Mesothelial cell of epicardium (in vitro differentiated cells): ENCODE data around the gene HLA-DRA. TPM values are rescaled to one million over a fixed set of nuclear protein-coding genes. Genes with fewer than 3 reads are reported as not detected.

Experiments used
- DNase-seq, 2 experiments: peaks; one replicate each; pipeline ENCODE4 v3.0.0; 2021; ENCODE audit warnings: low spot score in 2 of 2; ENCODE audit not compliant: unreplicated experiment in 2 of 2
- H3K27ac Mint-ChIP-seq: 2 replicates; pipeline ENCODE4 v1.8.0; 2021; ENCODE audit warnings: mixed read lengths
- H3K27me3 Mint-ChIP-seq: 2 replicates; pipeline ENCODE4 v1.8.0; 2021; ENCODE audit warnings: low read depth, mixed read lengths
- H3K36me3 Mint-ChIP-seq: 2 replicates; pipeline ENCODE4 v1.8.0; 2021; ENCODE audit warnings: mixed read lengths
- H3K4me1 Mint-ChIP-seq: 2 replicates; pipeline ENCODE4 v1.8.0; 2021; ENCODE audit warnings: mixed read lengths
- H3K4me3 Mint-ChIP-seq: 2 replicates; pipeline ENCODE4 v1.8.0; 2021; ENCODE audit warnings: mild to moderate bottlenecking, moderate library complexity, mixed read lengths
- H3K9me3 Mint-ChIP-seq: 2 replicates; pipeline ENCODE4 v1.8.0; 2021; ENCODE audit warnings: mixed read lengths
- total RNA-seq: library from RNA; stranded (reverse); gene quantifications from 3 replicates; pipeline ENCODE4 v1.2.1, GENCODE V29; 2021
- TF ChIP-seq, protein P1 (sequence below): fragments of 200-600 bp; sonication (generic); IDR thresholded peaks from one replicate; pipeline ENCODE4 v1.5.0; 2021; ENCODE audit warnings: antibody characterized with exemption; ENCODE audit not compliant: unreplicated experiment

Gene HLA-DRA
- total RNA-seq, 1 donor from 2014 or later: not detected

DNA sequence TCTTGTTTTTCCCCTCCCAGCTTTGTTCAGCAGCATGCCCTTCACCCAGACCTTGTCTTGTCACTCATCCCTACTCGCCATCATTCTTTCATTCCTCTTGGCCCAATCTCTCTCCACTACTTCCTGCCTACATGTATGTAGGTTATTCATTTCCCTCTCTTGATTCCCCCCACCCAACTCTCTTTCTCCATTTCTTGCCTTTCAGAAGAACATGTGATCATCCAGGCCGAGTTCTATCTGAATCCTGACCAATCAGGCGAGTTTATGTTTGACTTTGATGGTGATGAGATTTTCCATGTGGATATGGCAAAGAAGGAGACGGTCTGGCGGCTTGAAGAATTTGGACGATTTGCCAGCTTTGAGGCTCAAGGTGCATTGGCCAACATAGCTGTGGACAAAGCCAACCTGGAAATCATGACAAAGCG, 2.6 kb downstream of the HLA-DRA start:
- Mint-ChIP-seq H3K27ac (no peak overlapping the region), H3K9me3 (no peaks in the 10 kb centered on the region), H3K4me1 (no peaks in the 10 kb centered on the region), H3K4me3 (no peak overlapping the region), H3K36me3 (no peaks in the 10 kb centered on the region), H3K27me3 (peaks cover 28% of the 10 kb centered on the region)
- TF ChIP-seq, protein P1, sequence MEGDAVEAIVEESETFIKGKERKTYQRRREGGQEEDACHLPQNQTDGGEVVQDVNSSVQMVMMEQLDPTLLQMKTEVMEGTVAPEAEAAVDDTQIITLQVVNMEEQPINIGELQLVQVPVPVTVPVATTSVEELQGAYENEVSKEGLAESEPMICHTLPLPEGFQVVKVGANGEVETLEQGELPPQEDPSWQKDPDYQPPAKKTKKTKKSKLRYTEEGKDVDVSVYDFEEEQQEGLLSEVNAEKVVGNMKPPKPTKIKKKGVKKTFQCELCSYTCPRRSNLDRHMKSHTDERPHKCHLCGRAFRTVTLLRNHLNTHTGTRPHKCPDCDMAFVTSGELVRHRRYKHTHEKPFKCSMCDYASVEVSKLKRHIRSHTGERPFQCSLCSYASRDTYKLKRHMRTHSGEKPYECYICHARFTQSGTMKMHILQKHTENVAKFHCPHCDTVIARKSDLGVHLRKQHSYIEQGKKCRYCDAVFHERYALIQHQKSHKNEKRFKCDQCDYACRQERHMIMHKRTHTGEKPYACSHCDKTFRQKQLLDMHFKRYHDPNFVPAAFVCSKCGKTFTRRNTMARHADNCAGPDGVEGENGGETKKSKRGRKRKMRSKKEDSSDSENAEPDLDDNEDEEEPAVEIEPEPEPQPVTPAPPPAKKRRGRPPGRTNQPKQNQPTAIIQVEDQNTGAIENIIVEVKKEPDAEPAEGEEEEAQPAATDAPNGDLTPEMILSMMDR: no peak
- DNase-seq: no peak

DNA sequence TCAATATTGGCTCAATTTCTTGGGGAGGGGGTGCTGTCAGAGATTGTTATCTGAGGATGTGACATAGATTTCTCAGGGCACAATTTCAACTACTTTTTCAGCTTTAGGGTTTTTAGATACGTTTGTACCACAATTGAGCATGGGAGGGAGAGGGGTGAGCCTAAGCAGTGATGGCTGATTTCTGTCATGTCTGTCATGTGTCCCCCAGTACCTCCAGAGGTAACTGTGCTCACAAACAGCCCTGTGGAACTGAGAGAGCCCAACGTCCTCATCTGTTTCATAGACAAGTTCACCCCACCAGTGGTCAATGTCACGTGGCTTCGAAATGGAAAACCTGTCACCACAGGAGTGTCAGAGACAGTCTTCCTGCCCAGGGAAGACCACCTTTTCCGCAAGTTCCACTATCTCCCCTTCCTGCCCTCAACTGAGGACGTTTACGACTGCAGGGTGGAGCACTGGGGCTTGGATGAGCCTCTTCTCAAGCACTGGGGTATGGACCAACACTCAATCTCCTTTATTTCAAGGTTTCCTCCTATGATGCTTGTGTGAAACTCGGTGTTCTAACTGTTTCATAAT, 3.4 kb downstream of the HLA-DRA start:
- TF ChIP-seq, protein P1: no peak
- Mint-ChIP-seq H3K27ac (no peak overlapping the region), H3K9me3 (no peaks in the 10 kb centered on the region), H3K27me3 (peaks cover 28% of the 10 kb centered on the region), H3K4me1 (no peaks in the 10 kb centered on the region), H3K4me3 (no peak overlapping the region), H3K36me3 (no peaks in the 10 kb centered on the region)
- DNase-seq: no peak

DNA sequence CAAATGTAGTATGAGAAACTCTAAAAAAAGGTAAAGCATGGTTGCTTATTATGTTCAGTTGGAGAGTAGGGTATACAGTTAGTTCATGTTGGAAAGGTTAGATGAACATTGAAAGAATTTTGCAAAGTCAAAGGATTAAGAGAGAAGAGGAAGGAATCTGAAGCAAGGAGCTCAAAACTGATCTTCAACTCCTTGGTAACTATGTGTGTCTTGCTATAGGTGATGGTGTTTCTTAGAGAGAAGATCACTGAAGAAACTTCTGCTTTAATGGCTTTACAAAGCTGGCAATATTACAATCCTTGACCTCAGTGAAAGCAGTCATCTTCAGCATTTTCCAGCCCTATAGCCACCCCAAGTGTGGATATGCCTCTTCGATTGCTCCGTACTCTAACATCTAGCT, 4.7 kb downstream of the HLA-DRA start:
- peaks cover 26% of the 10 kb centered on the region for H3K27me3 Mint-ChIP-seq
- no peaks in the 10 kb centered on the region for H3K36me3 Mint-ChIP-seq
- TF ChIP-seq, protein P1: no peak
- no peak overlapping the region for H3K27ac Mint-ChIP-seq
- no peaks in the 10 kb centered on the region for H3K9me3 Mint-ChIP-seq
- no peak for DNase-seq
- H3K4me1 Mint-ChIP-seq: no peaks in the 10 kb centered on the region
- no peak overlapping the region for H3K4me3 Mint-ChIP-seq

DNA sequence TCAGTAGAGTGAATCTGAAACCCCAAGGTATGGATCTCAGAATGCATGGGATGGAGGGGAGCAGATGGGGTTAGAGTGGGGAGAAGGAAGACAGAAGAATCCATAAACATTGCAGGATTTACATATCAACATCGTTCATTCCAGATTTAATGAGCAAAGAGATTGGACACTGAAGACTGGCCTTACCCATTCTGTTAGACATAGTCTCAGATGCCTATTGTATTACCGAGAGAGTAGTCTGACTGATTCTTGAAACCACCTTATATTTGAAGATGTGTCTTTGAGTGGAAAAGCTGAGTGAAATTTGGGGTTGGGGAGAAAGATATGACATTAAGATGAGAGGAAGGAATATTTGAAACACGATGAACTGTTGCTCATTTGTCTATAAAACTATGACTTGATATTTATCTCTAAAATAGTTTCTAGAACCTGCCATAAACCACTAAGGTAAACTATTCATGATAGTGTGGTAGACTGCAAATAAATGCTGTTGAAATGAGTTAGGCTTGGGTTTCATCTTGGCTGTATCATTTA, 5.7 kb downstream of the HLA-DRA start:
- Mint-ChIP-seq H3K36me3 (no peaks in the 10 kb centered on the region), H3K27ac (no peak overlapping the region), H3K9me3 (no peaks in the 10 kb centered on the region), H3K4me1 (no peaks in the 10 kb centered on the region), H3K4me3 (no peak overlapping the region), H3K27me3 (peaks cover 26% of the 10 kb centered on the region)
- TF ChIP-seq, protein P1: no peak
- no peak for DNase-seq

DNA sequence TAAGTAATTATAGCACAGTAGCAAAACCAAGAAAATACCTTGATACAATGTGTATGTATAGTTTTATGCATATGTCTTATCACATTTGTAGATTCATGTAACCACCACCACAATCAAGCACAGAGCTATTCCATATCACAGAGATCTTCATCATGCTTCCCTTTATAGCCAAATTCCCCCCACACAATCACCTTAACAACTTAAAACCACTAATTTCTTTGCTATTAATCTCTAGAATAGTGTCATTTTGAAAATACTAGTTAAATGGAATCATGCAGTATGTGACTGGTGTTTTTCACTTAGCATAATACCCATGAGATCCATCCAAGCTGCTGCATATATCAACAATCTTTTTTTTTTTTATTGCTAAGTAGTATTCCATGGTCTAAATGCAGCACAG, 8.2 kb downstream of the HLA-DRA start:
- TF ChIP-seq, protein P1: no peak
- H3K9me3 Mint-ChIP-seq: peaks cover 14% of the 10 kb centered on the region
- no peak for DNase-seq
- no peak overlapping the region for H3K27ac Mint-ChIP-seq
- H3K4me3 Mint-ChIP-seq: no peak overlapping the region
- H3K36me3 Mint-ChIP-seq: peaks cover 4% of the 10 kb centered on the region
- no peaks in the 10 kb centered on the region for H3K4me1 Mint-ChIP-seq
- peaks cover 29% of the 10 kb centered on the region for H3K27me3 Mint-ChIP-seq
